HG02623 (cell line): ENCODE results near the gene DLL1.

Source experiments
- ATAC-seq: cut with Tn5 transposase; IDR thresholded peaks from one replicate; pipeline ENCODE4 v1.9.1; 2021; ENCODE audit warnings: moderate library complexity; ENCODE audit not compliant: unreplicated experiment

DLL1 gene

DNA sequence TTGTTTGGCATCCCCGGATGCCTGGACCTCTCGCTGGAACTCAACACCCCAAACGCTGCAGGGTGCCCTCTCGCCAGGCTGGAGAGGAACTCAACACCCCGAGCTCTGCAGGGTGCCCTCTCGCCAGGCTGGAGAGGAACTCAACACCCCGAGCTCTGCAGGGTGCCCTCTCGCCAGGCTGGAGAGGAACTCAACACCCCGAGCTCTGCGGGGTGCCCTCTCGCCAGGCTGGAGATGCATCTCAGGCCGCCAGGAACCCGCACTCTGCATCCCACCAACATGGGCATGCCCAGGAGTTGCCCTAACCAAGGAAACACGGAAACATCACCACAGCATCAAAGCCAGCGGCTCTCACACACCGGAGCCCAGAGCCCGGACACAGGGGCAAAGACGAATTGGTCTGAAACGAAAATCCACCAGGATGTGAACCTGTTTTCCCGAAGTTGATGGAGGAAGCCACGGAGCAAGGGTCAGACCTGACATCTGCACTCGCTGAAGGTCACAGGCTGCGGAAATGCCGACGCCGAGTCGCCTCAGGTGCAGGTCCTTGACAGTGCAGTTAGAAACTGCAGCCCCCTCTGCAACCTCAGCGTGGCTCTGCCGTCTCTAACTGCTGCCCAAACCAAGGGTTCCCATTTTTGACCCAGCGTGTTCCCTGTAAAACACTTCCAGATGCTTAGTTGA, 37.5 kb downstream of the DLL1 start:
- no peak for ATAC-seq

DNA sequence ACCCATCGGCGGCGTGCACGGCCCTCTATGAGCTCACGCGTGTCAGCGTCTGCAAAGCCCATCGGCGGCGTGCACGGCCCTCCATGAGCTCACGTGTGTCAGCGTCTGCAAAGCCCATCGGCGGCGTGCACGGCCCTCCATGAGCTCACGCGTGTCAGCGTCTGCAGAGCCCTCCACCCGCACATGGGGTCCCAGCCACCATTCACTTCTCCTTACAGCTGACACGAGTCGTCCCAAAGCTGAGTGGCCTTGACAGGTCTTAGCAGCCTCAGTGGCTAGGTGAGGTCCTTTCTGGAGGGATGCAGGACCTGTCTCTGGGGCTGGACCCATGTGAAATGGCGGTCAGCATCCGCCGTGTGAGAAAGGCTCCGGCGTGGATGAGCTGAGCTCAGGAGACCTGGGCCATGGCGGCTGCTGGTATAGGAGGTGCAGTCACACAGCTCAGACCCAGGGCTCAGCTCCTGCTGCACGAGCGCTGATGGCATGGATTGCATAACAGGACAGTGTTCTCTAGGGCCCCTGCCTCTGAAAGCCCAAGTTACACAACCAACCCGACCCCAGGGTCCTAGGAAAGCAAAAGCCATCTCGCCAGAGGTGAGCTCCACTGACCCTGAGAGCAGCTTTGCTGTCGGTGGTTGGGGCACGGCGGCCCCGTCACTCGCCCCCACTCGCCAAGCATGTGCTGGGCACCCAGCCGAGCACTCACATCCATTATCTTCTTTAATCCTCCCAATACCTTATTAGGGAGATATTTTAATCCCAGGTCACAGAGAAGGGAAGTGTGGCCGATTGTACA, 38.9 kb downstream of the DLL1 start:
- no peak for ATAC-seq

DNA sequence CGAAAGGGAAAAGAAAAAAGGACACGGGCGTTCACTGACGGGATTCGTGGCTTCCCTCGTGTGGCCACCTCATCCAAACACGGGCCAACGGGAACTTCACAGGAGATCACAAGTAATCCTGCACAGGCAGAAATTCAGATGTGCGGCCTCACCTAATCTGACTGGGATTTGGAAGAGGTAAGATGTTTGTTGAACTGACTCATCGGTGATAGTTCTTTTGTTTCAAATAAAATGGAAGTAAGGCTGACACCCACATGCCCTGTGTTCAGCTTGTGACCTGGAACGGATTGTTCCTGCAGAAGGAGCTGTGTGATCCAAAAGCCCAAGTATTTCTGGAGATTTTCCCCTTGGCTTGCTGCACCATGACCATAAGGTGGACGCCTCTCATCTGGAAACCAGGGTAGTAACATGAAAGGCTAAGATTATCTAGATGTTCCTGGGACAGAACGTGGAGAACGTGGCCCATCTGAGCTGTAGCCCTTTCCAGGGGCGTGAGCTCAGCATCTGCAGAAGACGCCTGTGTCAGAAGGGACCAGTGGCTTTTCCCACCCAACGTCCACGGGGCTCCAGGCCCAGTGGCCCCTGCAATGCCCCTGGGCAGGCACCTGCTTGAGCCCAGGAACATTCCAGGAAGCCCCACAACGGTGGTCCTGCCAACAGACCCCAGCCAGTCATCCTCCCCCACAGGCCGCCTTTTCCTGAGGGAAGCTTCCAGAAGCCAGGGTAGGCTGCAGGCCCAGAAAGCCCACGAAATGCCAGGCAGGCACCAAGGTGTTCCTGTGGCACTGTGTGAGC, 39.7 kb downstream of the DLL1 start:
- ATAC-seq: no peak

DNA sequence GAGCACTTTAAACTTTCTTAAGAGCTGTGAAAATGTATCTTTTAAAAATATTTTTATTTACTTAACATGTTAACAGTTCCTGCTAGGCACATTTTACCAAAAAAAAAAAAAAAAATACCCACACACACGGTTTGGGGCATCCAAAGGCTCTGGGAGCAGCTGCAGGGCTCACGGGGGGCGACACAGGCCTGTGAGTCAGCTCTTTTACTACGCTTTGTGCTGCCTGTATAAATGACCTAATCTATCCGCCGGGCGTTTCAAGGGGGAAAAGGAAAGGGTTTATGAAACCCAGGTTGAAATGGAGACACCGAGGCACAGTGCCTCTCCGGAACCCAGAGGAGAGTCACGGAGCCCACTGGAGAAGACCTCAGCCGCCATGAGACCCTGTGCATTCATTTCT, 40.4 kb downstream of the DLL1 start:
- no peak for ATAC-seq

DNA sequence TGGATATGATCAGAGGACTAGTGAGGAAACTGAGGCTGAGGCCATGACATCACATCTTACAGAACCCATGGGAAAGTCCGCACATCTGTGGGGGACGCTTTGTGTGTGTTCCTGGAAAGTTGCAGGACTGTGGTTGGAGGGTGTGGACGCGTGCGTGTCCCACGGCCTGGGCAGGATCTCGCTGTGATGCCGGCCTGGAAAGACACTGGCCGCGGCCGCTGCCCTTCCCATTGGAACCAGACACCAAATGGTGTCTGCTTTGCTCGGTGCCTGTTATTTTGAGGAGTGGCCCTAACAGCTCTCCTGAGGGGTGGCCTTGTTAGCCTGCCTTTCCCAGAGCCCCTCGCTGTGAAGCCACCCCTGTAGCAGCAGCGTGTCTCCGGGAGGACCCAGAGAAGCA, 41.1 kb downstream of the DLL1 start:
- ATAC-seq: no peak

DNA sequence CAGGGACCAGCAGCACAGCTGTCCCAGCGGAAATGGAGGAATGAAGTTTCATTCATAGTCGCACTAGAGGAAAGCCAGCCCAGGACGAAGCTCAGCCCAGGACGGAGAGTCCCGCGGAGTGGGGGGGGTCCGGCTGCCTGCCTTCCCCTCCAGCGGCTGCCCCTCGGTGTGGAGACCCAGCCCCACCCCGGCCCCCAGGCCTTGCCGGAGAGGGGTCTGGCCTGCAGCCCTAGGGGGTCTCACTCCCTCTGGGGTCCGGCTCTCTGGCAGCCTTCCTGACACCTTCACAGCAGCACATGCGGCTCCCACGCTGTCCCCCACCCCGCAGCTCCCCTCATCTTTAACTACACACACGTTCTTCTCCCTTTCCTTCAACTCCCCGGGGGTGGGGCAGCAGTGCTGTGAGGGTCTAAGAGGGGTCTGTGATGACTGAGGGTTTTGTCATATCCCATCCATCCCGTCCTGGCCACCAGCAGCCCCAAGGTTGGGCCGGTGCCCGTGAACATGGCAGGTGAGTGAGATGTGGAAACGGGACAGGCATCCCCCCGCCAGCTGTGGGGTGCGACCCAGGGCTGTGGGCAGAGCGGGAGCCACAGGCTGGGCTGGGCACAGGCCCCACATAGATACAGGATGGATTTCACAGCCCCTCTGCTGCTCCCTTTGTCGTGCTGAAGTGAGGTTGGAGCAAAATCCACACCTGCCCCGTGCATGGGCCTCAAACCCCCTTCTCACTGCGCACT, 41.8 kb downstream of the DLL1 start:
- no peak for ATAC-seq

GRCh38 chr6:170248111-170248805, 42.6 kb downstream of the DLL1 start:
- no peak for ATAC-seq

GRCh38 chr6:170247178-170247701, 43.6 kb downstream of the DLL1 start:
- no peak for ATAC-seq

DNA sequence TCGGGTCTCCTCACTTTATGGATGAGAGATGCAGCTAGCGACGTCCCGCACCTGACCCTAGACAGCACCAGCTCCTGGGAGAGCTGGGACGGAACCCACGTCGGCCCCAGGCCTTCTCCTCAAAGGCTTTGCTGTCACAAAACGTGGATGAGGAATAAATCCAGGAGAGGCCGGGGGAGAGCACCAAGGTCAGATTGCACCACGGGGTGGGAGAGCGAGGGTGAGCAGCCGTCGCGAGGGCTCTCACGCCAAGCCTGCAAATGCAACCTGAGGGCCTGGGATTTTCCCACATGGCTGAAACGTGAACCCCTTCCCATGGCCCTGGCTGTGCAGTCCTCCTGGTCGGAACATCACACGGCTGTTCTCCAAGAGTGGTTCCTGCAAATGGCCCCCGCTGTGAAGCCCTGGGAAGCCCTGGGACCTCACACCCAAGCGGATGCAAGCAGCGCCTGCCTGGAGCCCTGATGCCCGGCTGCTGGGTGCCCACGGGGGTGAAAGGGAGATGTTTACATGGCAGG, 45.3 kb downstream of the DLL1 start:
- no peak for ATAC-seq

- ATAC-seq: no peak
These were observed 46.0 kb downstream of the DLL1 start for GRCh38 chr6:170244721-170245474.

GRCh38 chr6:170243791-170244291, 47.0 kb downstream of the DLL1 start:
- no peak for ATAC-seq

DNA sequence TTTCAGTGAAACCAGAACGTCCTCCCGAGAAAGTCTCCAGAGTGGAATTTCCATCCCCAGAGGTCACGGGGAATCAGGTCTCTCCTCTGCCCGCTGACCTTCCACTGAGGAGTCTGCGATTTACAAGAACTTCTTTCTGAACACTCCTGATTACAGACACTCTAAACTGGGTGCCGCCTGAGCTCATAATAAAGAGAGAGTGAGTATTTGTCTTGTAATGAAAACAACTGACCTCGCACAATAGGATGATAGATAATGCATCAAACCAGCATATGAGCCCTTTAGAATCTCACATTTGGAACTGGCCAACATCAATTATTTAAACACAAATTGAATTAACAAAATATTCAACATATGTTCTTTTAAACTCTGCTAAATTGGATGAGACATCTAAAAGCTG, 47.5 kb downstream of the DLL1 start:
- ATAC-seq: no peak

DNA sequence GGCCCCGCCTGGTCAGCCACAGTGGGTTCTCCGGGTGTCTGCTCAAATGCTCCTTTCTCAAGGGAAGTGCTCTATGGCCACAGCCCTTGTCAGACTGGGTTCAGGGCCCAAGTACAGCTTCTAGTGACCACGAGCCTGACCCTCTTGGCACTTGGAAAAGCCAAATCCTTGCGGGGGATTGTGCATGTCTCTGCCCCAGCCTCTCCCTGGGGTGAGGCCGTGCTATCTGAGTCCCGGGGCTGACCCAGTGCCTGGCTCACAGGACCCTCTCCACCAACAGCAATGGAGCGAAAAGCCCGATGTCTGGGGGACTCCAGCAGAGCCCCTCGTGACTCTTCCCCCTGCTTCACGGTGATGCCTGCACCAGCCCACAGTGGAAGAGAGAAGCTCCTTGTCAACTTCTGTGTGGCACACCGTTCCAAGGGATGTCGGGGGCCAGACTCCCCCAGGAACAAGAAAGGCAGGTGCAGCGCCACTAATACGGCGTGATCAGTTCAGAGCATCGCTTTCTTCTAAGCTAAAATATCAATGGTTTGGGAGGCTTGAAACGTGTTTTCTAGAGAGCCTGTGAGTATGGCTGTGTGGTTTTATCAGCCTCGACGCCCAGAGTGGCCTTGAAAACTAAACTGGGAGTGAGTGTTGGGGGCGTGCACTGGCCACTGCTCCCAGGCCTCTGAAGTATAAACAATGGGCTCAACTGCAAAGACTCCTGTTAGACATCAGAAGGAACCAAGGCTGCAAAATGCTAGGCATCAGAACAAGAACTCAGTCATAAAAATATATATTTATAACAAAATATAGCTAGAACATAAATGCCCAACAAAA, 51.9 kb downstream of the DLL1 start:
- no peak for ATAC-seq

DNA sequence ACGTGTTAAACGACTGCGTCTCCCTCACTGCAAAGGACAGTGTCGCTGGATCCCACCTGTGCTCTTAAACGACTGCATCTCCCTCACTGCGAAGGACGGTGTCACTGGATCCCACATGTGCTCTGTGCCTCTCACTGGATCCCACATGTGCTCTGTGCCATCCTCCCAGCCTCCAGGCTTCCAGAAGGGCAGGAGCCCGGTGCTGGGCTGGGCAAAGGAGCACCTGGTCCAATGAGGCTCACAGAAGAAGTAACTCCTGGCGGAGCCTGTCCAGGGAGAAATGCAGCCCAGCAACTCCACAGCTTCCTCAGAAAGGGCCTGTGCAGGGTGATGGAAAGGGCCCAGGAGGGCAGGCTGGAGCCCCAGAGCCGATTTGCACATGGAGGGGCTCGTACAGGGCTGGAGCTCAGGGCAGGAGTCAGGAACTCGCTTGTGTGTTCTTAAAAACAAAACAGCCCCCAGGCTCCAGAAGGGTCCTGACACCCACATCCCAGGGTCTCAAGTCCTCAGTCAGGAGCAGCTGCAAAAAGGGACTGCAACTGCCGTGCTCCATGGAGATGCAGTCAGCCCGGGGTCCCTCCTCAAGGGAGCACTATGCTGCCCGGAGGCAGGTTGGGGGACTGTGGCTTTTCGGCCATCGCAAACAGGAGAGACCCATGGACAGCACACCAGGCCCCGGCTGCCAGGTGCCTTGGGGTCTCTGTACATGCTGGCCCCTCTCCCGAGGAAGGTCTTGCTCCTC, 52.7 kb downstream of the DLL1 start:
- no peak for ATAC-seq

- no peak for ATAC-seq
These were observed 54.6 kb downstream of the DLL1 start for GRCh38 chr6:170236131-170236836.

DNA sequence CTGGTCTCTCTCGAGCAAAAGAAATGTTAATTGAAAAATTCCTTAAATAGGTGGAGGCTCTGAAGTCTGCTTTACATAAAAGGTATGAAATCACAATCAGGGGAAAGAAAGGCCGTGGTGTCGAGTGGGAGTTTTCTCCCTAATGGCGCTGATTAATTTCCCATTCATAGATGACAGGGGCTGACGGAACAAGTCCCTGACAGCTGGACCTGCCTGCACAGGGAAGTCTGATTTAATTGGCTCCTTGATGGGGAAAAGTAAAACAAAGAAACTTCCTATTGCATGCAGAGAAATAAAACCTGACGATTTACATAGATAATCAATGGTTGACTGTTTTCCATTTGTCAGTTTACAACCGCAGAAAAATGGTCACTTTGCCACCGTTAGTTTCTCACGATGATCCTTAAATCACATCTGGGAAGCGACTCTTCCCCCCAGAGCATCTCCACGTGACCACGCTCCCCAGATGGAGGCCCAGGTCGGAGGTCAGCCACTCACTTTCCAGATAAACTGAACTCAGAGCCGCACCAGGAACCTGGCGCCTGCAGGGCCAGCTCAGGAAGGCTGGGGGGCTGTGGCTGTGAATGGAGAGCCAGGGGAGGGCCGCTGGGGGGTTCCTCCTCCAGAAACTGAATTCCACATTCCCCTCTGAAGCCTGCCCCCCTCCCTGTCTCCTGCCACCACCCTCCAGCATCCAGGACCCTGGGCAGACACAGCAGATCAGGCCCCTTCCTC, 55.3 kb downstream of the DLL1 start:
- no peak for ATAC-seq
